Kidney (tissue), 14 donors: ENCODE results near the gene ZNF311. TPM values are rescaled to one million over a fixed set of nuclear protein-coding genes. Genes with fewer than 3 reads are reported as not detected.

Source experiments
- DNase-seq, 5 donors: peaks; one replicate each; pipeline ENCODE4 v3.0.0-alpha.2; 2013 to 2020
- FAIRE-seq: peaks from 2 replicates; lab custom pipeline; 2012; peaks lifted over from hg19 to GRCh38; lab: Jason Lieb, UNC
- H3K27ac ChIP-seq, 2 donors: one replicate each; pipeline ENCODE4 v1.7.0; 2013; ENCODE audit warnings: low read depth in 2 of 2, low read length in 2 of 2, inconsistent platforms in 1 of 2
- H3K27me3 ChIP-seq: one replicate; pipeline ENCODE4 v1.7.1; 2013; ENCODE audit warnings: low read length, inconsistent platforms; ENCODE audit not compliant: control insufficient read depth, insufficient read depth
- H3K36me3 ChIP-seq, 3 donors: one replicate each; pipeline versions ENCODE4 v1.7.0 to v1.7.1; 2013; ENCODE audit warnings: low read length in 3 of 3, control low read depth in 1 of 3, inconsistent platforms in 1 of 3; ENCODE audit not compliant: insufficient read depth in 3 of 3, control insufficient read depth in 2 of 3
- H3K4me1 ChIP-seq, 3 donors: one replicate each; pipeline versions ENCODE4 v1.7.0 to v1.7.1; 2013; ENCODE audit warnings: low read length in 3 of 3, inconsistent platforms in 1 of 3, low read depth in 1 of 3; ENCODE audit not compliant: control insufficient read depth in 2 of 3, insufficient read depth in 2 of 3
- H3K4me3 ChIP-seq, 3 donors: one replicate each; pipeline versions ENCODE4 v1.7.0 to v1.8.1; 2013; ENCODE audit warnings: low read length in 3 of 3, control low read depth in 1 of 3, inconsistent platforms in 1 of 3
- H3K9ac ChIP-seq, 3 donors: one replicate each; pipeline versions ENCODE4 v1.7.0 to v1.7.1; 2013; ENCODE audit warnings: low read length in 3 of 3, control low read depth in 1 of 3, inconsistent platforms in 1 of 3
- H3K9me3 ChIP-seq, 3 donors: one replicate each; pipeline versions ENCODE4 v1.7.0 to v1.7.1; 2013; ENCODE audit warnings: low read length in 3 of 3, control low read depth in 1 of 3, inconsistent platforms in 1 of 3; ENCODE audit not compliant: control insufficient read depth in 2 of 3, insufficient read depth in 1 of 3
- CTCF ChIP-seq: IDR thresholded peaks from 3 replicates; pipeline ENCODE4 v1.5.1; 2012; ENCODE audit warnings: mild to moderate bottlenecking, moderate library complexity, borderline replicate concordance; ENCODE audit not compliant: insufficient read depth; ENCODE audit errors: extremely low read depth
- intact Hi-C: fragments of 100-400 bp; cut with DNase I; formaldehyde crosslinking; loops from one replicate; pipeline ENCODE4 v1.11.1; 2022
- polyA plus RNA-seq: library from polyadenylated mRNA; stranded (reverse); fragments of 350-450 nt; fragmentation: Illumina TruSeq; extraction: RNeasy Lipid Tissue Mini Kit (QIAGEN cat#74804); gene quantifications from one replicate; pipeline ENCODE4 v1.2.3, GENCODE V29; 2014; ENCODE audit warnings: low read depth, low replicate concordance; ENCODE audit not compliant: insufficient read depth
- total RNA-seq: library from RNA; stranded (reverse); fragmentation: NEBNext Ultra II Directional; extraction: Animal tissue kit (Norgen Biotek cat#: 25700); gene quantifications from one replicate; pipeline ENCODE4 v1.2.1, GENCODE V29; 2021
- donor health status: control.
- donor health status: control.
- donor health status: control.
- donor health status: control.
- donor health status: control.
- donor health status: DM: yes; HTN: yes; CAD: no.
- donor health status: Normal renal cell carcinoma (clear cell type).

The ZNF311 gene
- total and polyA plus RNA-seq, 2 donors from 2014 or later = 0.77 to 1.6 TPM

- TF ChIP-seq CTCF = no peak
- no peak overlapping the region for H3K4me3 ChIP-seq
- no peaks in the 10 kb centered on the region for H3K27me3 ChIP-seq
- DNase-seq = no peak
- no peaks in the 10 kb centered on the region for H3K9me3 ChIP-seq
- no peak overlapping the region for H3K9ac ChIP-seq
- no peak for FAIRE-seq
- intact Hi-C loops = loop anchor here (10.0 kb wide), 1 partner anchor 187 kb away; no protein-coding TSS in a partner anchor
- H3K27ac ChIP-seq = no peak overlapping the region
- no peaks in the 10 kb centered on the region for H3K36me3 ChIP-seq
- peaks cover 0 to 6% (median 0%) of the 10 kb centered on the region in 3 donors for H3K4me1 ChIP-seq
Measured at GRCh38 chr6:29021434-29021833, 16.3 kb upstream of the ZNF311 start.

GRCh38 chr6:29019629-29020028 is 14.5 kb upstream of the ZNF311 start:
- TF ChIP-seq CTCF = no peak
- Histone ChIP-seq H3K4me1 (peaks cover 0 to 9% (median 0%) of the 10 kb centered on the region in 3 donors), H3K27ac (no peak overlapping the region), H3K4me3 (no peak overlapping the region), H3K27me3 (peaks cover 8% of the 10 kb centered on the region), H3K36me3 (no peaks in the 10 kb centered on the region), H3K9ac (no peak overlapping the region), H3K9me3 (no peaks in the 10 kb centered on the region)
- intact Hi-C loops = loop anchor here (10.0 kb wide), 2 partner anchors 185 to 335 kb away; no protein-coding TSS in a partner anchor
- no peak for DNase-seq
- no peak for FAIRE-seq

GRCh38 chr6:29017428-29017802 is 12.3 kb upstream of the ZNF311 start:
- Histone ChIP-seq H3K4me3 (no peak overlapping the region), H3K4me1 (peaks cover 0 to 9% (median 0%) of the 10 kb centered on the region in 3 donors), H3K36me3 (no peaks in the 10 kb centered on the region), H3K9me3 (no peaks in the 10 kb centered on the region), H3K27me3 (peaks cover 24% of the 10 kb centered on the region), H3K27ac (no peak overlapping the region), H3K9ac (no peak overlapping the region)
- FAIRE-seq (no peak), DNase-seq (no peak)
- intact Hi-C loops = loop anchor here (10.0 kb wide), 1 partner anchor 333 kb away; no protein-coding TSS in a partner anchor
- TF ChIP-seq CTCF = no peak
